PFSK-1 (cell line): ENCODE data around the gene SFPQ.

Experiments used
- FOXP2 ChIP-seq: optimal IDR thresholded peaks from 2 replicates; pipeline ENCODE3; 2011; ENCODE audit warnings: borderline replicate concordance, control low read depth, inconsistent platforms; ENCODE audit not compliant: insufficient read depth; ENCODE audit errors: extremely low read length, extremely low read depth
- POLR2AphosphoS5 ChIP-seq: IDR thresholded peaks from 2 replicates; pipeline ENCODE4 v1.6.1; 2012; ENCODE audit warnings: low read depth, mild to moderate bottlenecking, control low read depth, low read length, moderate library complexity
- TAF1 ChIP-seq: IDR thresholded peaks from 2 replicates; pipeline ENCODE4 v1.6.1; 2012; ENCODE audit warnings: low read length, control low read depth, borderline replicate concordance; ENCODE audit not compliant: insufficient read depth
- TF ChIP-seq, protein P1 (sequence below), 2 experiments: IDR thresholded peaks; 2 replicates each; pipeline versions ENCODE4 v1.6.1 to v1.8.0; 2011 to 2012; ENCODE audit warnings: low read depth in 2 of 2, low read length in 2 of 2, control low read depth in 1 of 2, inconsistent platforms in 1 of 2, mild to moderate bottlenecking in 1 of 2, moderate library complexity in 1 of 2; ENCODE audit not compliant: insufficient read depth in 1 of 2

DNA sequence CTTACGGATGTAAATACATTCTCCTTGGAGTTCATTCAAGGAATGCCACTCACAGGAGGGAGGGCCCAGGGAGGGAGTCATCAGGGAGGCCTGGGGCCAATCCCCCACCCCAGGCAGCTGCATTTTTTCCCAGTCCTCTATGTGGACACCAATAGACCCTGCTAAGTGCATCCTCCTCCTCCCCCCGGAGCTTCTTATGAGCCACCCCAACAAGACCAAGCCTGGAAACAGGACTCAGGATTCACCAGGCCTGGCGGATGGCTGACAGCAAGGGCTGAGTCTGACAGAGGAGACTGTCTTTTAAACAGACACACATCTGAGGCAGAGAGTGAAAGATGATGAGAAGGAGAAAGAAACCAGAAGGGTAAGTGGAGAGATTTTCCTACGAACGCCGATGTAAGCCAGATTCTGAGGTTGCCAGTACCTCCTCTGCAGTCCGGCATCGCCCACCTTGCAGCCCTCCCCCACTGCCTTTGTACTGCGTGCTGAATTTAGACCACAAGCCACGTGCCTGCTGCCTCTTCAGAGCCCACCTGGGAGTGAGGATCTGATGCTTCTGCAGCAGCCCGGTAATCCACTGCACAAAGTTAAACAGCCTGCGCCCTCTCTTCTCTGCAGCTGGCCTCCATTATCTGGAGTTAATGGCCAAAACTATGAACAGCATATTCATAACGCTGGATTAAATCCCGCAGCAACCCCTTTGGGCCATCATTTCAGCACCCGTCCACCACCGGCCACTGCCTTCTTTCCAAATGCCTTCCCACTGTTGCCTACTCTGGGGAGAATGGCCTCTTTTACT lies 17.6 kb upstream of the SFPQ start:
- TF ChIP-seq, protein P1, sequence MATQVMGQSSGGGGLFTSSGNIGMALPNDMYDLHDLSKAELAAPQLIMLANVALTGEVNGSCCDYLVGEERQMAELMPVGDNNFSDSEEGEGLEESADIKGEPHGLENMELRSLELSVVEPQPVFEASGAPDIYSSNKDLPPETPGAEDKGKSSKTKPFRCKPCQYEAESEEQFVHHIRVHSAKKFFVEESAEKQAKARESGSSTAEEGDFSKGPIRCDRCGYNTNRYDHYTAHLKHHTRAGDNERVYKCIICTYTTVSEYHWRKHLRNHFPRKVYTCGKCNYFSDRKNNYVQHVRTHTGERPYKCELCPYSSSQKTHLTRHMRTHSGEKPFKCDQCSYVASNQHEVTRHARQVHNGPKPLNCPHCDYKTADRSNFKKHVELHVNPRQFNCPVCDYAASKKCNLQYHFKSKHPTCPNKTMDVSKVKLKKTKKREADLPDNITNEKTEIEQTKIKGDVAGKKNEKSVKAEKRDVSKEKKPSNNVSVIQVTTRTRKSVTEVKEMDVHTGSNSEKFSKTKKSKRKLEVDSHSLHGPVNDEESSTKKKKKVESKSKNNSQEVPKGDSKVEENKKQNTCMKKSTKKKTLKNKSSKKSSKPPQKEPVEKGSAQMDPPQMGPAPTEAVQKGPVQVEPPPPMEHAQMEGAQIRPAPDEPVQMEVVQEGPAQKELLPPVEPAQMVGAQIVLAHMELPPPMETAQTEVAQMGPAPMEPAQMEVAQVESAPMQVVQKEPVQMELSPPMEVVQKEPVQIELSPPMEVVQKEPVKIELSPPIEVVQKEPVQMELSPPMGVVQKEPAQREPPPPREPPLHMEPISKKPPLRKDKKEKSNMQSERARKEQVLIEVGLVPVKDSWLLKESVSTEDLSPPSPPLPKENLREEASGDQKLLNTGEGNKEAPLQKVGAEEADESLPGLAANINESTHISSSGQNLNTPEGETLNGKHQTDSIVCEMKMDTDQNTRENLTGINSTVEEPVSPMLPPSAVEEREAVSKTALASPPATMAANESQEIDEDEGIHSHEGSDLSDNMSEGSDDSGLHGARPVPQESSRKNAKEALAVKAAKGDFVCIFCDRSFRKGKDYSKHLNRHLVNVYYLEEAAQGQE (IDR thresholded peaks at IDR 0.05; ENCODE audit: insufficient read depth in 1 of 2, low read depth in 2 of 2, low read length in 2 of 2): no peak
- TF ChIP-seq TAF1 (no peak), POLR2AphosphoS5 (no peak), FOXP2 (no peak)
